HG03565 (cell line): ENCODE measurements around the gene ZNRF3.

Source experiments
- ATAC-seq: cut with Tn5 transposase; IDR thresholded peaks from one replicate; pipeline ENCODE4 v1.9.1; 2021; ENCODE audit warnings: mild to moderate bottlenecking, moderate library complexity; ENCODE audit not compliant: unreplicated experiment

Gene ZNRF3

GRCh38 chr22:29106839-29107238, 223.5 kb downstream of the ZNRF3 start:
- ATAC-seq = no peak
